SK-N-SH (cell line): ENCODE measurements around the gene CCDC187. TPM values are rescaled to one million over a fixed set of nuclear protein-coding genes. Genes with fewer than 3 reads are reported as not detected.

Experiments used
- CTCF ChIA-PET: fragments of 300-600, 350-600 bp; formaldehyde crosslinking; extraction: SDS; loops from one replicate; lab custom pipeline; 2021; lab: Yijun Ruan, JAX
- POLR2A ChIA-PET: fragments of 350-600 bp; sonication (Branson Sonifier 250); formaldehyde crosslinking; extraction: SDS; loops from one replicate; lab custom pipeline; 2020; ENCODE audit warnings: antibody characterized with exemption, inconsistent platforms; lab: Yijun Ruan, JAX
- DNase-seq: peaks from one replicate; pipeline ENCODE4 v3.0.0; 2012
- H2AFZ ChIP-seq: fragments of 200-600 bp; sonication (generic); 2 replicates; pipeline ENCODE4 v1.8.1; 2016; ENCODE audit warnings: antibody characterized with exemption, mild to moderate bottlenecking, low read depth
- H3F3A ChIP-seq: fragments of 200-600 bp; sonication (generic); replicated peaks from 2 replicates; pipeline ENCODE3; 2016; ENCODE audit warnings: antibody characterized with exemption, mild to moderate bottlenecking; ENCODE audit not compliant: insufficient read depth
- H3K27ac ChIP-seq, 2 experiments: fragments of 200-500 bp in 1 of 2; fragments of 200-600 bp in 1 of 2; sonication (Bioruptor generic) in 1 of 2; sonication (generic), shearing (Covaris generic) in 1 of 2; 2 replicates each; pipeline versions ENCODE4 v1.5.1 to v1.6.1; 2014 to 2016; ENCODE audit warnings: low read depth in 2 of 2, inconsistent platforms in 1 of 2, low read length in 1 of 2, mild to moderate bottlenecking in 1 of 2, mixed read lengths in 1 of 2
- H3K27me3 ChIP-seq: fragments of 200-600 bp; sonication (generic), shearing (Covaris generic); 2 replicates; pipeline ENCODE4 v1.6.1; 2016; ENCODE audit warnings: mixed run types; ENCODE audit not compliant: insufficient read depth
- H3K36me3 ChIP-seq, 2 experiments: fragments of 200-500 bp in 1 of 2; fragments of 200-600 bp in 1 of 2; sonication (Bioruptor generic) in 1 of 2; sonication (generic) in 1 of 2; replicated peaks in 1 of 2; 2 replicates each; pipeline versions ENCODE3 to v1.5.1; 2014 to 2016; ENCODE audit warnings: low read length in 1 of 2, mild to moderate bottlenecking in 1 of 2; ENCODE audit not compliant: insufficient read depth in 2 of 2, control insufficient read depth in 1 of 2
- H3K4me1 ChIP-seq, 2 experiments: fragments of 200-500 bp in 1 of 2; fragments of 200-600 bp in 1 of 2; sonication (Bioruptor generic) in 1 of 2; sonication (generic), shearing (Covaris generic) in 1 of 2; 2 replicates each; pipeline versions ENCODE4 v1.5.1 to v1.6.1; 2014 to 2016; ENCODE audit warnings: low read depth in 1 of 2, low read length in 1 of 2, mixed run types in 1 of 2; ENCODE audit not compliant: insufficient read depth in 2 of 2, control insufficient read depth in 1 of 2
- H3K4me2 ChIP-seq: fragments of 200-600 bp; sonication (generic), shearing (Covaris generic); 2 replicates; pipeline ENCODE4 v1.6.1; 2017; ENCODE audit warnings: mixed run types
- H3K4me3 ChIP-seq, 2 experiments: fragments of 200-500 bp in 1 of 2; fragments of 200-600 bp in 1 of 2; sonication (Bioruptor generic) in 1 of 2; sonication (generic), shearing (Covaris generic) in 1 of 2; 2 replicates each; pipeline versions ENCODE4 v1.5.1 to v1.8.1; 2014 to 2016; ENCODE audit warnings: low read depth in 2 of 2, inconsistent platforms in 1 of 2, low read length in 1 of 2, mild to moderate bottlenecking in 1 of 2, mixed read lengths in 1 of 2, moderate library complexity in 1 of 2
- H3K79me2 ChIP-seq: fragments of 200-600 bp; sonication (generic); 2 replicates; pipeline ENCODE4 v1.8.1; 2017; ENCODE audit warnings: mild to moderate bottlenecking; ENCODE audit not compliant: insufficient read depth
- H3K9ac ChIP-seq: fragments of 200-600 bp; sonication (generic); 2 replicates; pipeline ENCODE4 v1.6.1; 2017; ENCODE audit warnings: mixed run types
- H3K9me2 ChIP-seq: fragments of 200-600 bp; sonication (generic); 2 replicates; pipeline ENCODE4 v1.6.1; 2017; ENCODE audit warnings: mixed run types
- H3K9me3 ChIP-seq: fragments of 200-600 bp; sonication (generic); 2 replicates; pipeline ENCODE4 v1.6.1; 2017; ENCODE audit warnings: mixed run types, mild to moderate bottlenecking, moderate library complexity
- H4K20me1 ChIP-seq: fragments of 200-600 bp; sonication (generic); 2 replicates; pipeline ENCODE4 v1.6.1; 2017; ENCODE audit warnings: mild to moderate bottlenecking, mixed run types; ENCODE audit not compliant: insufficient read depth
- CTCF ChIP-seq: fragments of 200-600 bp; sonication (generic); IDR thresholded peaks from 2 replicates; pipeline ENCODE4 v1.6.1; 2017; ENCODE audit warnings: antibody characterized with exemption, mild to moderate bottlenecking, moderate library complexity
- EP300 ChIP-seq, 2 experiments: IDR thresholded peaks; 2 replicates each; pipeline versions ENCODE4 v1.4.0 to v1.6.1; 2012; ENCODE audit warnings: borderline replicate concordance in 1 of 2, low read depth in 1 of 2, low read length in 1 of 2
- FOXJ3 ChIP-seq: sonication (generic); formaldehyde crosslinking; IDR thresholded peaks from 2 replicates; pipeline ENCODE4 v1.5.1; 2020; ENCODE audit warnings: mild to moderate bottlenecking, missing genetic modification reagents
- IRF3 ChIP-seq: fragments of 150-350 bp; IDR thresholded peaks from 2 replicates; pipeline ENCODE4 v1.6.1; 2016; ENCODE audit warnings: mild to moderate bottlenecking, low read depth, low read length
- MXI1 ChIP-seq: IDR thresholded peaks from 2 replicates; pipeline ENCODE4 v1.6.1; 2012; ENCODE audit warnings: mild to moderate bottlenecking, low read depth, low read length, improper control_type of control experiment
- NFIC ChIP-seq: IDR thresholded peaks from 2 replicates; pipeline ENCODE4 v1.4.0; 2012; ENCODE audit warnings: borderline replicate concordance
- RFX5 ChIP-seq: IDR thresholded peaks from 2 replicates; pipeline ENCODE4 v1.6.1; 2012; ENCODE audit warnings: mild to moderate bottlenecking, improper control_type of control experiment, low read length
- RXRA ChIP-seq: IDR thresholded peaks from 2 replicates; pipeline ENCODE4 v1.4.0; 2012; ENCODE audit warnings: low read depth, mild to moderate bottlenecking, borderline replicate concordance
- TEAD4 ChIP-seq: IDR thresholded peaks from 2 replicates; pipeline ENCODE4 v1.4.0; 2012; ENCODE audit warnings: mild to moderate bottlenecking, borderline replicate concordance; ENCODE audit not compliant: insufficient read depth
- USF1 ChIP-seq: IDR thresholded peaks from 2 replicates; pipeline ENCODE4 v1.4.0; 2012; ENCODE audit warnings: low read depth, borderline replicate concordance
- WGBS: methylation state at CpG from one replicate; pipeline ENCODE4 v1.1.6; 2017; ENCODE audit warnings: low lambda C conversion rate; 5-methylcytosine and 5-hydroxymethylcytosine counted together
- polyA plus RNA-seq, 3 experiments: library from polyadenylated mRNA; depleted of rRNA; stranded (reverse); fragments of >200 nt; gene quantifications; 2 replicates each; pipeline ENCODE4 v1.2.3, GENCODE V29; 2012

CCDC187 gene
- polyA plus RNA-seq, 1 of the 3 experiments (the other 2 are of a cell fraction), result not detected

GRCh38 chr9:136329211-136329627, 25.3 kb upstream of the CCDC187 start:
- ChIA-PET POLR2A (interaction anchor here (2.1 kb wide), 1 partner anchor 34 kb away, joined by 11 read pairs; the partner anchor contains the start of gene DNLZ), CTCF (interaction anchor here (0.7 to 8.1 kb wide), 7 partner anchors 8 to 72 kb away, joined by 3 to 60 read pairs (median 4); partner anchors contain the start of gene DNLZ)
- H3K27ac ChIP-seq, result peak overlapping the region in 1 of 2 experiments; percentile 50; a peak in 2 of 4 replicates
- no peak overlapping the region for H2AFZ ChIP-seq
- H3K9me2 ChIP-seq, result no peaks in the 10 kb centered on the region
- peaks cover 52% of the 10 kb centered on the region for H3K79me2 ChIP-seq
- peaks cover 24 to 44% of the 10 kb centered on the region in 2 experiments for H3K4me1 ChIP-seq
- peak overlapping the region; percentile 82 to 84 for H3K4me3 ChIP-seq
- peak overlapping the region; percentile 100 for H3K4me2 ChIP-seq
- H3K36me3 ChIP-seq, result peaks cover 0 to 5% of the 10 kb centered on the region in 2 experiments
- H3K9ac ChIP-seq, result peak overlapping the region; percentile 85
- no peak for DNase-seq
- WGBS, result 90% methylated on average over 17 of the region's 19 CpGs
- H3K9me3 ChIP-seq, result no peaks in the 10 kb centered on the region
- H3F3A ChIP-seq, result peaks cover 3% of the 10 kb centered on the region
- peaks cover 45% of the 10 kb centered on the region for H4K20me1 ChIP-seq
- H3K27me3 ChIP-seq, result no peaks in the 10 kb centered on the region
- TF ChIP-seq RFX5 (no peak), EP300 (IDR thresholded peaks at IDR 0.05; ENCODE audit: borderline replicate concordance in 1 of 2, low read depth in 1 of 2, low read length in 1 of 2) (no peak), RXRA (no peak), CTCF (no peak), IRF3 (no peak), TEAD4 (no peak), USF1 (no peak), FOXJ3 (CRISPR knock-in tag) (no peak), NFIC (no peak)

- Histone ChIP-seq H3F3A (peaks cover 3% of the 10 kb centered on the region), H3K4me3 (peak overlapping the region; percentile 82 to 84), H3K9me2 (no peaks in the 10 kb centered on the region), H4K20me1 (peaks cover 45% of the 10 kb centered on the region), H3K36me3 (peaks cover 0 to 5% of the 10 kb centered on the region in 2 experiments), H3K27ac (peak overlapping the region; percentile 50 to 89; a peak in 3 of 4 replicates), H3K9ac (peak overlapping the region; percentile 85), H2AFZ (no peak overlapping the region), H3K27me3 (no peaks in the 10 kb centered on the region), H3K79me2 (peaks cover 52% of the 10 kb centered on the region), H3K4me1 (peaks cover 24 to 49% of the 10 kb centered on the region in 2 experiments), H3K9me3 (no peaks in the 10 kb centered on the region), H3K4me2 (peak overlapping the region; percentile 100)
- WGBS, result 32% methylated on average over 10 of the region's 15 CpGs
- POLR2A ChIA-PET, result interaction anchor here (2.1 kb wide), 1 partner anchor 35 kb away, joined by 11 read pairs; the partner anchor contains the start of gene DNLZ
- TF ChIP-seq MXI1 (peak; percentile 23; the same call in 1 of the 2 replicates), IRF3 (no peak)
- CTCF ChIA-PET, result interaction anchor here (1.0 to 8.1 kb wide), 6 partner anchors 9 to 72 kb away, joined by 3 to 60 read pairs (median 8); partner anchors contain the start of gene DNLZ
- peak; percentile 72 for DNase-seq
Observed at GRCh38 chr9:136328622-136329041, 24.7 kb upstream of the CCDC187 start.
